Natural killer cell (primary cell): ENCODE measurements around the gene MNX1. TPM values are rescaled to one million over a fixed set of nuclear protein-coding genes. Genes with fewer than 3 reads are reported as not detected.

Experiments
- ATAC-seq, 3 donors: fragments of 150-1000 bp in 2 of 3; fragments of 200-7000 bp in 1 of 3; cut with Tn5 transposase; 1 replicate in 1 of 3; 2 replicates in 2 of 3; pipeline ENCODE4 v1.10.0; 2021; ENCODE audit warnings: mild to moderate bottlenecking in 2 of 3, moderate library complexity in 2 of 3
- DNase-seq, 2 donors: peaks; one replicate each; pipeline versions ENCODE4 v3.0.0 to v3.0.0-alpha.2; 2013 to 2021; ENCODE audit warnings: mixed read lengths in 1 of 2
- H3K27ac ChIP-seq: one replicate; pipeline ENCODE4 v1.5.1; 2013; ENCODE audit warnings: mild to moderate bottlenecking, low read length
- H3K27me3 ChIP-seq: one replicate; pipeline ENCODE4 v1.6.1; 2013; ENCODE audit warnings: low read length; ENCODE audit not compliant: control insufficient read depth, insufficient read depth
- H3K36me3 ChIP-seq: one replicate; pipeline ENCODE4 v1.6.1; 2013; ENCODE audit warnings: low read length; ENCODE audit not compliant: control insufficient read depth, insufficient read depth
- H3K4me1 ChIP-seq: one replicate; pipeline ENCODE4 v1.6.1; 2013; ENCODE audit warnings: low read length; ENCODE audit not compliant: control insufficient read depth, insufficient read depth
- H3K4me3 ChIP-seq: one replicate; pipeline ENCODE4 v1.5.1; 2013; ENCODE audit warnings: low read length
- H3K9me3 ChIP-seq: one replicate; pipeline ENCODE4 v1.6.1; 2013; ENCODE audit warnings: low read length; ENCODE audit not compliant: control insufficient read depth, insufficient read depth
- H3K27ac Mint-ChIP-seq, 2 donors: one replicate each; pipeline ENCODE4 v1.8.0; 2022; ENCODE audit warnings: mild to moderate bottlenecking in 2 of 2, mixed read lengths in 2 of 2, moderate library complexity in 1 of 2
- H3K27me3 Mint-ChIP-seq, 2 donors: one replicate each; pipeline ENCODE4 v1.8.0; 2022; ENCODE audit warnings: low read depth in 2 of 2, mixed read lengths in 2 of 2
- H3K36me3 Mint-ChIP-seq: one replicate; pipeline ENCODE4 v1.8.0; 2022; ENCODE audit warnings: mixed read lengths
- H3K4me1 Mint-ChIP-seq, 2 donors: one replicate each; pipeline ENCODE4 v1.8.0; 2022; ENCODE audit warnings: mixed read lengths in 2 of 2
- H3K4me3 Mint-ChIP-seq: one replicate; pipeline ENCODE4 v1.8.0; 2022; ENCODE audit warnings: mild to moderate bottlenecking, moderate library complexity, mixed read lengths
- H3K9me3 Mint-ChIP-seq, 2 donors: one replicate each; pipeline ENCODE4 v1.8.0; 2022; ENCODE audit warnings: mixed read lengths in 2 of 2
- CTCF ChIP-seq: fragments of 200-600 bp; IDR thresholded peaks from one replicate; pipeline ENCODE4 v1.8.0; 2022; ENCODE audit warnings: antibody characterized with exemption
- WGBS: methylation state at CpG from one replicate; pipeline ENCODE4 v1.1.7; 2013; ENCODE audit warnings: missing lambda C conversion rate; ENCODE audit not compliant: insufficient coverage; 5-methylcytosine and 5-hydroxymethylcytosine counted together
- intact Hi-C: fragments of 100-400 bp; cut with micrococcal nuclease; formaldehyde crosslinking; loops from one replicate; pipeline ENCODE4 v1.14.2; 2022
- total RNA-seq, 4 donors: library from RNA; stranded (reverse); fragments of 120-200 nt in 1 of 4; gene quantifications; one replicate each; pipeline versions ENCODE4 v1.2.3 to v1.2.4, GENCODE V29; 2013 to 2022

The MNX1 gene
- total RNA-seq, 3 donors from 2014 or later (not counting 1 experiment from before 2014, with no cell fraction given) = not detected

GRCh38 chr7:157032128-157032527 lies 21.7 kb upstream of the MNX1 start:
- no peaks in the 10 kb centered on the region for H3K36me3 Mint-ChIP-seq
- Histone ChIP-seq H3K36me3 (no peaks in the 10 kb centered on the region), H3K27me3 (no peaks in the 10 kb centered on the region), H3K4me1 (no peaks in the 10 kb centered on the region), H3K4me3 (no peak overlapping the region), H3K27ac (no peak overlapping the region), H3K9me3 (no peaks in the 10 kb centered on the region)
- no peak overlapping the region for H3K4me3 Mint-ChIP-seq
- WGBS = 77% methylated on average over 4 of the region's 4 CpGs
- no peak for ATAC-seq
- no peak for TF ChIP-seq CTCF
- H3K27me3 Mint-ChIP-seq = peaks cover 36 to 42% of the 10 kb centered on the region in 2 donors
- no peak overlapping the region for H3K27ac Mint-ChIP-seq
- intact Hi-C loops = no loop called here
- DNase-seq = no peak
- H3K4me1 Mint-ChIP-seq = no peaks in the 10 kb centered on the region
- no peaks in the 10 kb centered on the region for H3K9me3 Mint-ChIP-seq

- Mint-ChIP-seq H3K27me3 (peaks cover 54 to 64% of the 10 kb centered on the region in 2 donors), H3K36me3 (no peaks in the 10 kb centered on the region), H3K9me3 (no peaks in the 10 kb centered on the region), H3K27ac (no peak overlapping the region), H3K4me1 (no peaks in the 10 kb centered on the region), H3K4me3 (no peak overlapping the region)
- Histone ChIP-seq H3K27me3 (peaks cover 7% of the 10 kb centered on the region), H3K36me3 (no peaks in the 10 kb centered on the region), H3K27ac (no peak overlapping the region), H3K4me3 (no peak overlapping the region), H3K9me3 (no peaks in the 10 kb centered on the region), H3K4me1 (no peaks in the 10 kb centered on the region)
- ATAC-seq = no peak
- intact Hi-C loops = no loop called here
- 72% methylated on average over 16 of the region's 16 CpGs for WGBS
- TF ChIP-seq CTCF = no peak
- no peak for DNase-seq
Observed at GRCh38 chr7:157028199-157028903, 17.9 kb upstream of the MNX1 start.

GRCh38 chr7:157027568-157028198 lies 17.2 kb upstream of the MNX1 start:
- Histone ChIP-seq H3K9me3 (no peaks in the 10 kb centered on the region), H3K4me1 (no peaks in the 10 kb centered on the region), H3K4me3 (no peak overlapping the region), H3K36me3 (no peaks in the 10 kb centered on the region), H3K27ac (no peak overlapping the region), H3K27me3 (peaks cover 12% of the 10 kb centered on the region)
- TF ChIP-seq CTCF = no peak
- intact Hi-C loops = no loop called here
- no peak for ATAC-seq
- Mint-ChIP-seq H3K27ac (no peak overlapping the region), H3K9me3 (no peaks in the 10 kb centered on the region), H3K4me1 (peaks cover 0 to 3% of the 10 kb centered on the region in 2 donors), H3K27me3 (peaks cover 59 to 71% of the 10 kb centered on the region in 2 donors), H3K36me3 (no peaks in the 10 kb centered on the region), H3K4me3 (no peak overlapping the region)
- 80% methylated on average over 11 of the region's 11 CpGs for WGBS
- no peak for DNase-seq
